Right lobe of liver (tissue), 4 donors: ENCODE measurements around the gene PDZRN3.

ENCODE experiments used
- CTCF ChIP-seq, 4 donors: fragments of 200-600 bp in 3 of 4; fragments of 450-650 bp in 1 of 4; IDR thresholded peaks; one replicate each; pipeline versions ENCODE4 v1.5.1 to v1.8.0; 2016 to 2022; ENCODE audit warnings: antibody characterized with exemption in 4 of 4, mild to moderate bottlenecking in 2 of 4
- POLR2A ChIP-seq: fragments of 450-650 bp; IDR thresholded peaks from one replicate; pipeline ENCODE4 v1.6.1; 2017; ENCODE audit warnings: antibody characterized with exemption, mild to moderate bottlenecking
- donor health status: DM: no; HTN: no; CAD: no.
- donor health status: DM: no; HTN: no; CAD: no.
- donor health status: DM: no; HTN: yes; CAD: no.

- TF ChIP-seq CTCF (IDR thresholded peaks at IDR 0.05) = no peak
- TF ChIP-seq POLR2A = no peak
Observed at GRCh38 chr3:73657186-73657585, 32.4 kb upstream of the PDZRN3 start.
